NCI-H1417 treated with DMSO at 0.1 percent for 48 hours (cell line): Measurements from ENCODE around the gene XPO5.

ENCODE experiments used
- DNase-seq: peaks from one replicate; lab custom pipeline; 2025; lab: John Stamatoyannopoulos, UW

Gene XPO5

DNA sequence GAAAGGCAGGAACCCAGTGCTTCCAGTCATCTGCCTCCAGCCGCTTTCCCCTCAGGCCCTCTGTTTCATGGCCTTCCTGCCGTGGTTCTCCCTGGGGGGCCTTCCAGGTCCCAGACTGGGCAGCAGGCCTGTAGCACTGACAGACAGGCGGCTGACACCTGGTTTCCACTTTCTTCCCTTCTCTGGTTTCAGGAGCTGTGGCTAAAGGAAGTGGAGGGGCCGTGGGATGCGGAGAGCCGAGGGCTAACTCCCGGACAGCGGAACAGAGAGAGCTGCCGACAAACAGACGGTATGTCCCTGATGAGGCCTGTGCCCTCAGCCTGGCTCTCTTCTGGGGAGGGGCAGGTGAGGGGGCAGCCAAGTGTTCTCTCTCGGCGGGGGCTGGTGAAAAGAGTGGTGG, 78.1 kb downstream of the XPO5 start:
- no peak for DNase-seq

DNA sequence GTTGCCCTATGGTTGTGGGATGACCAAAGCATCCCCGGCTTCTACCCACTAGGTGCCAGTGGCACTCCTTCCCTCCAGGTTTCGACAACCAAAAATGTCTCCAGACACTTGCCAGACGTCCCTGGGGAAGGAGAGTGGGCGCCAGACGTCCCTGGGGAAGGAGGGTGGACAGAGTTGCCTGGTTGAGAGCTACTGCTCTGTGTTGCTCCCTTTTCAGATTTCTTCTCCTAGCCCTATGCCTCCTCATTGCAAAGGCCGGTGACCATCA, 78.8 kb downstream of the XPO5 start:
- DNase-seq, result no peak

DNA sequence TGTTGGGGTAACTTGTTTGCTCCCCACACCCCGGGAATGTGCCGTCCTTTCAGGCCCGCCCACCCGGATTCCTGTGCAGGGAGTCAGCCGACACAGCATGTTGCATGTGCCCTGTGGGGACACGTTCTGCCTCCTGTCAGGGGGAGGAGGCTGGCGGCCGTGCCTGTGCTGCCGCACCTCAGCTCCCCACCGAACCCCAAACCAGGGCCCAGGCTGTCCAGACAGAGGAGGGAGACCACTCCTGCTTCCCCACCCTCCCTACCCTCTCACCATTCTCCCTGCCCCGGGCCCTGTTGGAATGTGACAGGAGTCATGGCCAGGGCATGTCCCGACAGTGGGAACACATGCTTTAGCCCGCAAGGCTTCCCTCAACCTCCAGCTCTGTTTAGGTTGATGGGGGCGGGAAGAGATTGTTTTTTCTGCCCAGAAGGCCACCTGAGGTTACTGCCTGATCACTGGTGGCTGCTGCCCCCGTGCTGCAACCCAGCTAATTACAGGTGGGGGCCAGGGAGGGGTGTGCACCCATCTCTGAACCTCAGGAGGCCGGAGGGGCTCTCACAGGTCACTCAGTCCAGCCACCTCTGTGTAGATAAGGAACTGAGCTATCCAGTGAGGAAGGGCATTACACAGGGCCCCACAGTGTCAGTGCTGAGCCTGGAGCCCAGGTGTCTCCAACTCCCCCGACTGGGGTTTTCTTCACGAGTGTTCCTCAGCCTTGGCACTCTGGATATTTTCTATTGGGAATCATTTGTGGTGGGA, 79.3 kb downstream of the XPO5 start:
- no peak for DNase-seq

DNA sequence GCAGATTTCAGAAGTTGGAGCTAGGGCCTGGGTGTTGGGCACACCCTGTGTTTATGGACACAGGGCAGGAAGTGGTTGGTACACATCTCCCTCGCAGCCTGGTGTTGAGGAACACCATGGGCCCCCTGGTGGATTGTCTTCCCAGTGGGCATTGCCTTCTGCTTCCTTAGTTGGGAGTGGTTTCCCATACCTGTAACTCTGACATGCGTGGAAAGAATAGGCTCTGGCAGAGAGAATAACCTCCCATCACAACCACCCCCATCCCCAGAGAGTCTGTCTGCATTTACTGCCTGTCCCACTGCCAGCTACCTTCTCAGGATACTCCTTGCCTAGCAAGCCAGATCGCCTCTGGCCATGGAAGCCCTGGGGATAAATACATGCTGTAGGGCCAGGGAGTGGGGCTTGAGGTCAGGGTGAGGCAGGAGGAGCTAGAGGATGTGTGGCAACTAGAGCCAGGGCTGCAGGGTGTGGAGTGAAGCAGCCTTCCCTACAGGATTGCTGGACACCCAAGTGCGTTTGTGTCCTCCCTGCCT, 80.4 kb downstream of the XPO5 start:
- DNase-seq, result no peak

DNA sequence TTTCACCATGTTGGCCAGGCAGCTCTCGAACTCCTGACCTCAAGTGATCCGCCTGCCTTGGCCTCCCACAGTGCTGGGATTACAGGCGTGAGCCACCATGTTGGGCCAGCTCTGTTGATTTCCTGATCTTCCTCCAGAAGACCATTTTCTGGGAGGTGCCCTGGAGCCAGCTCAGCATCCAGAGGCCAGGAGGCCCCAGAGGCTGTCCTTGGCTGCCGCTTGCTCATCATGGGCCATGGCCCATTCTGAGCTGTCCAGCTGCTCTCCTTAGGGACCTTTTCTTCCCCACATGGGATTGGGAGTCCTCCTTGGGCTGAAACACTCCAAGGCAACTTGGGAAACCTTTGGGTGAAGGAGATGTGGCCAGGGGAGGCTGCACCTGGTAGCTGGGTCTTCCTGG, 81.1 kb downstream of the XPO5 start:
- no peak for DNase-seq

DNA sequence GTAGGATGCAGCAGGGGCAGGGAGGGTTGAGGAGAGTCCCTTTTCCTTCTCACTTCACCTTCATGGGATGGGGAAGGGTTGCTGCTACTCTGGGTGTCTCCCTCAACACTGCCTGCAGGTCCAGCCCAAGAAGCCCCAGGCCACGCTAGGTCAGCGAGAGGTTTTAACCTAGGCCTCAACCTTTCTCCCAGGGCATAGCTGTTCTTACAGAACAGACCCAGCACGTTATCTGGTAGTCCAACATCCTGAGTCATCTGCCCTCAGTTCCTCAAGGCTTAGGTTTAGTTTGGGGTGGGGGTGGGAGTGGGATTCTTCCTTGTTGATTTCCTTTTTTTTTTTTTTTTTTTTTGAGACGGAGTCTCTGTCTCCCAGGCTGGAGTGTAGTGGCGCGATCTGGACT, 81.5 kb downstream of the XPO5 start:
- DNase-seq, result no peak

DNA sequence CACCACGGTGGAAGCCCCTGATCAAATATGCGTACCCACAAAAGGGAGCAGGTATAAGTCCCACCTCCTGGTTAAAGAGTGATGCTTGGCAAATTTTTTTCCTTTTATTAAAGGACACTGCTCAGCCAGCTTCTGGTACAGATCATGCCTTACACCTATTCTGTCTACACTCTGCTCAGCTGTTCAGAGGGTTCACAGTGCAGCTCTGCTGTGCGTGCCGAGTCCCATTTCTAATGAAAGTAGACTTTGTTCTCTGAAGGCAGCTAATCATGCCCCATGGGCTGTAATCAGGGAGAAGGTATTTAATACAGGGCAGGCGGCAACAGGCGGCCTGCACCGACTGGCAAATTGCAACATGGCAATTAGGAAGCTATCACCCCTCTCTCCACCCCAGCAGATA, 82.0 kb downstream of the XPO5 start:
- DNase-seq, result no peak

DNA sequence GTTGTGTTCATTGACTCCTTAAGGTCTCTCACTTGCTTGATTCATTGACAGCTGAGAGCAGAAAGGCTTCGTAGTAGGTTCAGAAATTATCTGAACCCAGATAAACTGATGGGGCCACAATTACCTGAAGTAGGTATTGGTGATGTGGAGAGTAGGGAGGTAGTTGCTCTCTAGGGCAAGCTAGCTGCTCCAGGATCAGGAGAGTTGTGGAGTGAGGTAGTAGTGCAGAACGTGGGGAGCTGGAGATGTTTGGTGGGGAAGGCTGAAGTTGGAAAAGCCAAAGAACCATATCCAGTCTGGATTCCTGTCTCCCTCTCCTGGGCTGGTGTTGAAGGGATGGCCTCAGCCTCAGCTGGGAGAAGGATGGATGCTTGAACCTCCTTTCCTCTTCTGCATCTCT, 82.6 kb downstream of the XPO5 start:
- no peak for DNase-seq

DNA sequence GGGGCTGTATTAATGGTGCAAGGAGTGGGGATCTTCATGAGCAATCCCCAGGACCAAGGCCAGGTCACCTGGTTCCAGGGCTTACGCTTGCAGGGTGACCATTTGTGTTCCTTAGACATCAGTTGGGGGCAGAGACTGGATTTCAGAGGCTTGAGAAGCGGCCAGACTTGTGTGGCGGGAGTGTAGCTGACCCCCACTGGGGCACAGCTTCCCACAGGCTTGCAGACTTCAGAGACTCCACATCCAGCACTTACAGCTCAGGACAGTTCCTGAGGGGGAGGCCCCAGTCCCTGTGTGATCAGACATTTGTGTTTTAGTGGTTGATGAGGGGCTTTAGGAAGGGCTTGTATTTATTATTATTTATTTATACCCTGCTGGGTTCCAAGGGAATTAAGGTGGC, 83.2 kb downstream of the XPO5 start:
- DNase-seq, result no peak

DNA sequence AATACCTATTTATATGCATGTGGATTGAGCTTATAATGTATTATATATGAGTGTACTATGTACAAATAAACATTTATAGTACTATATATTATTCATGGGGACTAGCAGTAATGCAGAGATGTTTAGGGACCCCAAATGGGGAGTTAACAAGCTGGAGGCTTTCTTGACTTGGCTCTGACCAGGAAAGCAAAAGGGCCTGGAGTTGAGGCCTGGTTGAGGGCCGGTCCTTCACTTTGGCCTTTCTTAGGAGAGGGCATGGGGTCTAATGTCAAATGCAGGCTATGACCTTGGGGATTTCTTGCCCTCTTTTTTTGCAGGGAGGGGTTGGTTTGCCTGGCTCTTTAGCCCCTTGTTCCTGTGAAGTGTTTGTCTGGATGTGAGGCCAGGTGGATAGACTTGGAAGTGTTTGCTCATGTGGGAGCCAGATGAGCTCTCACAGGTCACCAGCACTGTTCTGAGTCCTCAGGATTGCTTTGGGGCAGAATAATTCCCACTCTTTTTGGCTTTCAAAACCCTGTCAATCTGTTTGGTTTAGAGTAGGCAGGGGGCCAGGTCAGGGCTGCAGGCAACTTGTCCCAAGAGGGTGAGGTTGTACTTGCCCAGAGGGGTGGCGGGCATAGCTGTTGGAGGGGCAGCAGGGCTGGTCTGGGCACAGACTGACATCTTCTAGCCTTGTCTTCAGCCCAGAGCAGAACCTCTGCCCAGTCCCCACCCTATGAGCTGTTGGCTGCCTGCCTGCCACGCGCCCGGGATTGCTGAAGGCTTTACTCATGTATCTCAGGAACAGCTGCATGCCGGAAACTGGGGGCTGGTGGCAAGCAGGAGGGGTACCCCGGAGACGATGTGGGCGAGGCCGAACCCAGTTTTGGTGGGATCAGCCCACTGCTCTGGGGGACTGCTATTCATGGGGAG, 83.8 kb downstream of the XPO5 start:
- no peak for DNase-seq

DNA sequence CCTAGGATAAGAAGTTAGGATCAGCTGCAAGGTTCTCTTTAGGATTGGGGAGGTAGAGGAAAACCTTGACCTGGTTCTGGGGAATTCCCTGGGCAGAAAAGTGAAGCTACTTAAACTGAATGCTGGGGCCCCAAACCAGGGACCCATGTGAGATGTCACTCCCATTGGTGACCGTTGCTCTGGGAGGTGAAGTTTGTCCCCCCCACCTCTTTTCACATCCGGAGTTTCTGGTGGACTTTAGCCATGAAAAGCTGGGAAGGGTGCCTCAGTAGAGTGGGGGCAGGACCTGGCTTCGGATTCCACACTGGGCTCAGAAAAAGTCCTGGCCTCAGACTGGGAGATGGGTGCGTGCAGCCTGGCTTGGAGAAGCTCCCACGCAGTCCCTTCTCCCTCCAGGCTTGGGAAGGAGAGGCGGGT, 85.3 kb downstream of the XPO5 start:
- DNase-seq, result no peak

DNA sequence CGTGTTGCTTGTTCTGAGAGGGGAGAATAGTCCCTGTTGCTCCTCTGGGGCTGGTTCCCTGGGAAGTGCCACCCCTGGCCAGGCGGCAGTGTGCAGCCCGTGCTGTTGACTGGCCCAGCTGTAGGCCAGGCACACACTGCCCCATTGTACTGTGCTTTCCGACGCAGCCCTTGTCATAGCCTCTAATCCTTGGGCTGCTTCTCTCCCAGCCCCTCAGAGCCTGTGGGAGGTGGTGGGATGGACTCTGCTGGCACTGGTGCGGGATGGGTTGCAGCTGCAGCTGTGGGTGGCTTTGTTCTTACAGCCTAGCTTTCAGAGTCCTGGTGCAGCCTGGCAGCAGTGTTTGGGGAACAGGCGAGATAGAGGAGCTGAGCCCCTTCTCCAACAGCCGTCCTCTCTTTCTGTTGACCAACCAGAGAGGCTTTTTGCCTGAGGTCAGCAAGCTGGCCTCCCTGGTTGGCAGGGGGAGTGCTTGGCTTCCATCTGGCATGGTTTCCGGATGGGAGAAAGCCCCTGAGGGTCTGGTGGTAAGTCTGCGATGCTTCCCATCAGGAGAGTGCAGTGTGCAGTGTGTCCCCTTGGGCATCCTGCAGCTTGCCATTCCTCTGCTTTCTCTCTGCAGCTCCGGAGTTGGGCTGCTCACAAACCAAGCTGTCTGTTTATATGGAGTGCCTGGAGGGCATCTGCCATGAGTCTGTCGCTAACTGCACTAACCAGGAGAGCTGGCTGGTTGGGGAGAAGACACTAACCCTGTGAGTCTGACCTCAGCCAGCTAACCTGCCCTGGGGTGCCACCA, 86.4 kb downstream of the XPO5 start:
- no peak for DNase-seq

DNA sequence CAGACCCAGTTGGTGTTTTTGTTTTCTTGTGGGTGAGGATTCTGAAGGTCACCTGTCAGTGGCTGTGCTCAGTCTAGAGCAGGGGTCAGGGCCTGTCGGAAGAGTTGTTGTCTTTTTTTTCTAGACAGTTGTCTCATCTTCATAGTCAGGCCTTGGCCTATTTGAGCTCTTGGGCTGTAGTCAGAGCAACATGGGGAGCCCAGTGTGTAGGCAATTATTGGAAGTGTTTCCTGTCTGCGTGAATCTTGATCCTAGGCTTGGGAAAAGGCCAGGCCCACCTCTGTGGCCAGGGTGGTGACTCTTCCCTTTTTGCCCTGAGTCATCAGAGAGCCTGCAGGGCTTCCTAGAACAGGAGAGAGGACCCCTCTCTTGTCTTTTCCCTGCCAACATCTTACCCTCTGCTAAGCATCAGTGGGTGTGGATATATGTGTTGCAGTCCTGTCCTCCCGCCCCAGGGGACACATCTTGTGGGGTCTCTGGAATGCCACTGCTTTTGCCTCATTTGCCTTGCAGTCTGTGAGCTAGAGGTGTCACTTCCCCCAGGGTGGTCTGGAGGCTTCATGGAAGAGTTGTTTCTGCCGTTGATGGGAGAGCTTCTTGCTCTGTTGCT, 87.1 kb downstream of the XPO5 start:
- DNase-seq, result no peak

DNA sequence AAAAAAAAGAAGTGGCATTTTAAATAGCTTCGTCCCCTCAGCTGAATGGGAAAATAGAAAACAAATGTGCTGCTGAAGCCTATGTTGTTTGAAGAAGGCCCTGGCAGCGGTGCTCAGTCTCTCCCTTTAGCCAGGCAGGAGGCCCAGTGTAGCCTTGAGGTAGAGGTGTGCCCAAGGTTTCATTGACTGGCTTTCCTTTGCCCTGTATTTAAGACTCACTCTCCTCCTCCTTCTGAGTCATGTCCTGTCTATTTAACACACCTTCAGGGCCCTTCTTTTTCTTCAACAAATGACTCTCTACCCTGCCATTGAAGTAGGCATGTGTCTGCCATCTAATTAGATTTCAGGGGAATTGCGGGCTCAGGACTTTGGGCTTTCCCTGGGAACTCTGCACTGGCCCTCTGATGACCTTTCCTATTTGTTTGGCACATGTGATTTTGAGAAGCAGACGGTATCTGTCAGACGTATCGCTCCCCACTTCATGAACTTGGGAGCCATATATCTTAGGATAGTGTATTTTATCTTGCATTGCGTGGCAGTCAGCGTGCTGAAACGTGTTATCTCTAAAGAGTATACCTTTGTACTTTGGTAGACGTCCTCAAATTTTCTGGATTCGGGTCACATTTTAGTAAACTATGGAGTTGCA, 94.1 kb downstream of the XPO5 start:
- no peak for DNase-seq

DNA sequence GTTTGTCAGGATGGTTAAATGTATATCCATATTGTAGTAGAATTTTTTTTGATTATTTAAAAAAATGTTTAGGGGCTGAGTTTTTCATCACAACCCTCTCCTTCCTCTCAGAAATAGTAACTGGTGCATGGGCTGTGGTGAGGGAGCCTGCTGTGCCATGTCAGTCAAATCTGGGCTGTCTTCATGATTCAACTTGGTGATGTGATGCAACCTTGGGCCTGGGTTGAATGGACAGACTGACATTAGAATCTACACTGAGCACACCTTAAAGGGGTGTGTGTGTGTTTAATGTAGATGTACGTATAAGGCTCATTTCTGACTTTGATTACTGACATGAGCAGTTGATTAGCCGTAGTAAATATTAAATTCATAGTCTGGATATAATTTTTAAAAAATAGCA, 94.8 kb downstream of the XPO5 start:
- DNase-seq, result no peak

DNA sequence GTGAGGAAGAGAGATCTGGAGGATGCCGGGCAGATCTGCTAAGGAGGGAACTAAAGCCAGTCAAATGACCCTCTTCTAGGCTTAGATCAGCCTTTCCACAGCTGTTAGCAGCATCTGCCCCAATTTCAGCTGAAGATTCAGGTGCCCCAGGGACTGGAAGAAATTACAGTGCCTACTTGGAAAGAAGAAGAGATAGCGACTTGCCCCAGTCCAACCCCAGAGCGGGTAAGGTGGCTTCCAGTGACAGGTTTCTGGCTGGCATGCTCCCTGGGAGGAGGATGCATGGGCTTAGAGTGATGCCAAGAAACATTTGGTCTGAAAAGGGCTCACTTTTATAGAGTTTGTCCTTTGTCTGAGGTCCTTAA, 97.8 kb downstream of the XPO5 start:
- no peak for DNase-seq

DNA sequence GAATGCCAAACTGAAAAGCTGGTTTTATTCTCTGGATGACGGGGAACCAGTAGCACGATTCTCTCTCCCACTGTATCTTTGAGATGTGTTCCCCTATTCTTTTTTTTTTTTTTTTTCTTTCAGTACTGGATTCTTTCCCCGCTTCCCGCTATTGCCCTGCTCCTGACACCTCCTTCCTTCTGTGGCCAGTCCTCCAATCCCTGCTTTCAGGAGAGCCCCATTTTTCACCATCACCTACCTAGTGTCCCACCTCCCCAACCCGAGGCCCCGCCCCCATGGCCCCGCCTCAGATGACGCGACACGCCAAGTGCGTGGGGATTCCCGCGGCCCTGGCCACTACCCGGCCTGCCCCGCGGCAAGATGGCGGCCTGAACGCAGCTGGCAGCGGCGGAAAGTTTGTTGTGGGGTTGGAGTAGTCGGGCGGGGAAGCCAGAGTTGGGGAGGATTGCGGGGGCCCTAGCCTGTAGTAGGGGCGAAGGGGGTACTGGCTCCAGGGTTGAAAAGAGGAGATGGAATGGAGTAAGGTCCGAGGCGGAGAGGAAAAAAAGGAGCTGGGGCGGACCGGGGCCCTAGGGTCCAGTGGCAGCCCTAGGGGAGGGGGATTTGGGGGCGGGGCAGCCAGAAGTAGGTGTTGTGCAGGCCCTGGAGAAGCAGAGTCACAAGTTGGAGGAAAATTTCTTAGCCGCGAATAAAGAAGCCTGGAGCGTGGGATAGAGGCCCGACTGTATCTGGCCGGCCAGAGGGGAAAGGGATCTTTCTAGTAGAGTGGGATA, 98.4 kb downstream of the XPO5 start, which contains the start of gene TJAP1:
Gene TJAP1, plus strand, starts transcription at position 336 of the 773 bp plus-strand sequence. CDS start 21,432 bp downstream, outside the sequence.
- DNase-seq, result peak; percentile 40

DNA sequence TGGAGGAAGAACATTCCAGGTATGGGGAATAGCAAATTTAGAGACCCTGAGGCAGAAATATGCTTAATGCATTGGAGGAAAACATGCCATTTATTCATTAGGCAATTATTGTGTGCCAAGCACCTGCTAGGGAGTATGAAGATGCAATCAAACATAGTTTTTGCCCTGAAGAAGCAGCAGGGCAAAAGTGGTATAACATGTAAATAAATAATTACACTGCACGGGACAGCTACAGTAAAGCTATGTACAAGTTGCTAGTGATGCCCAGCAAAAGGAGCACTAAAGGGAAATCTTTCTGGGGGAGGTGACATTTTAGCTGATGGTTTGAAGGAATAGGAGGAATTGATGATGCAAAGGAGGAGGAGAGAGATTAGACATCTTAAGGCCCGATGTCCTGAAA, 99.1 kb downstream of the XPO5 start:
- DNase-seq, result no peak

DNA sequence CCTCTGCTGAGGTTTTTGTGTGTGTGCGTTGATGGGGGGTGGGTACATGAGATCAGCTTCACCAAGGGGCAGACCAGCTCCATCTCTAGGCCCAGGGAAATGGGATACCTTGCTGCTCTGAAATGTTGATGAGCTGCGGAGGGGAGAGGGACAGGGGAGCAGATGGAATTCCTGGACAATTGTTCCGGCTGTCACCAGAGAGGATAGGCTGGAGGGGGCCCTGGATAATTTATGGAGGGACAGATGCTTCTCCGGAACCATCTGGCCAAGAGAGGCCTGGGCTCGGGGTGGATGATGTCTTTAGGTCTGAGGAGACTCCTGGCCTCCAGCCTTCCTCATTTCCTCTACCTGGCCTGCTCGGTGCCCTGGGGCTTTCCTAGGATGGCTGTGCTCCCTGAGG, 100.3 kb downstream of the XPO5 start:
- no peak for DNase-seq

DNA sequence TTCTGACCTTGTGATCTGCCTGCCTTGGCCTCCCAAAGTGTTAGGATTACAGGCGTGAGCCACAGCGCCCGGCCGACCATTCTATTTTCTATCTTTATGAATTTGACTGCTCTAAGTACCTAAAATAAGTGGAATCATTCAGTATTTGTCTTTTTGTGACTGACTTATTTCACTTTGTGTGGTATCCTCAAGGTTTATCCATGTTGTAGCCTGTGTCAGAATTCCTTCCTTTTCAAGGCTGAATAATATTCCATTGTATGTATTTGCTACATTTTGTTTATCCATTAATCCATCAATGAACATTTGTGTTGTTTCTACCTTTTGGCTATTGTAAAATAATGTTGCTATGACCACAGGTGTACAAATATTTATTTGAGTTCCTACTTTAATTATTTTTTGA, 103.3 kb downstream of the XPO5 start:
- no peak for DNase-seq
